ENCODE data around the gene CAPN15. TPM values are rescaled to one million over a fixed set of nuclear protein-coding genes. Genes with fewer than 3 reads are reported as not detected.

The CAPN15 gene
- total and polyA plus RNA-seq, 2 of the 4 experiments (the other 2 are of a cell fraction) = 9.3 to 24.3 TPM

- no peak overlapping the region for H2AK9ac ChIP-seq (replicated peaks; ENCODE audit: low read depth, low read length, poor library complexity)
- H3K14ac ChIP-seq (replicated peaks; ENCODE audit: low read depth, low read length) = no peak overlapping the region
- H3K18ac ChIP-seq (ENCODE audit: low read depth, low read length) = no peak overlapping the region
- H3K9ac ChIP-seq (ENCODE audit: low read depth, low read length) = no peak overlapping the region
- no peaks in the 10 kb centered on the region; the same call in 1 of the 2 replicates for H3K4me1 ChIP-seq (ENCODE audit: control insufficient read depth, insufficient read depth, low read length)
- no peak overlapping the region for H3K4ac ChIP-seq (ENCODE audit: low read depth, low read length)
- H3K36me3 ChIP-seq (ENCODE audit: control insufficient read depth, insufficient read depth, low read length) = peaks cover 14% of the 10 kb centered on the region
- H4K20me1 ChIP-seq (ENCODE audit: insufficient read depth, low read length) = no peaks in the 10 kb centered on the region
- no peak overlapping the region for H2BK20ac ChIP-seq (ENCODE audit: low read depth, low read length)
- H4K91ac ChIP-seq (ENCODE audit: insufficient read depth, low read depth, low read length) = no peak overlapping the region
- H4K5ac ChIP-seq (ENCODE audit: low read depth, low read length) = no peak overlapping the region
- ATAC-seq (ENCODE audit: low read depth) = peak; percentile 82
- POLR2A ChIA-PET (ENCODE audit: unreplicated experiment) = interaction anchor here (0.5 kb wide), 1 partner anchor 36 kb away, joined by 3 read pairs; no protein-coding TSS in a partner anchor
- DNase-seq = peak; percentile 27
- intact Hi-C loops (cut with micrococcal nuclease) = loop anchor here (2.0 kb wide), 1 partner anchor 70 kb away; the partner anchor contains the start of gene RAB11FIP3
- H2AK5ac ChIP-seq (ENCODE audit: low read depth, low read length) = no peak overlapping the region
- no peak overlapping the region for H3K23ac ChIP-seq (ENCODE audit: low read depth, low read length)
- dilution Hi-C loops (cut with HindIII; ENCODE audit: low sequenced_read_pairs, unreplicated experiment) = no loop called here
- TF ChIP-seq CHD1 (IDR thresholded peaks at IDR 0.05; ENCODE audit: low read depth, low read length) = no peak
- TF ChIP-seq POLR2A (IDR thresholded peaks at IDR 0.05; ENCODE audit: low read depth, low read length) = no peak
- TF ChIP-seq MXI1 (IDR thresholded peaks at IDR 0.05; ENCODE audit: borderline replicate concordance, low read depth, low read length) = no peak
- TF ChIP-seq CTCF (conservative IDR thresholded peaks at IDR 0.05; ENCODE audit: low read depth, low read length) = peak; percentile 46
- peak; percentile 51 for TF ChIP-seq RAD21 (IDR thresholded peaks at IDR 0.05; ENCODE audit: low read length)
- peak; percentile 62 for TF ChIP-seq SMC3 (IDR thresholded peaks at IDR 0.05; ENCODE audit: low read depth, low read length)
- TF ChIP-seq RCOR1 (IDR thresholded peaks at IDR 0.05; ENCODE audit: insufficient replicate concordance, low read length) = no peak
- in situ Hi-C loops (cut with MboI; ENCODE audit: low sequenced_read_pairs) = no loop called here
- no TSS peak for BruUV-seq (replicated peaks)
- no peaks in the 10 kb centered on the region for H3K27me3 ChIP-seq (ENCODE audit: control insufficient read depth, insufficient read depth, low read length)
- H2AFZ ChIP-seq (replicated peaks; ENCODE audit: low read length, poor library complexity) = peak overlapping the region; percentile 61
- no peak overlapping the region for H4K8ac ChIP-seq (ENCODE audit: low read depth in 2 of 2, low read length in 2 of 2)
- no peak overlapping the region for H3K56ac ChIP-seq (ENCODE audit: extremely low read depth, insufficient read depth, low read length)
- 76% methylated on average over 3 of the region's 11 CpGs; no CpG with 5 or more reads in 1 of the 2 experiments for WGBS, 2 experiments (ENCODE audit: extremely low coverage in 2 of 2, insufficient read length in 1 of 2)
- H2BK5ac ChIP-seq (ENCODE audit: low read depth, low read length, poor library complexity, severe bottlenecking) = no peak overlapping the region
- H3K9me1 ChIP-seq (ENCODE audit: insufficient read depth, low read length) = no peaks in the 10 kb centered on the region
- H3K4me2 ChIP-seq (ENCODE audit: low read depth, low read length) = no peak overlapping the region
- H3K27ac ChIP-seq (ENCODE audit: insufficient read depth, low read length) = no peak overlapping the region
- no peaks in the 10 kb centered on the region for H3K79me1 ChIP-seq (ENCODE audit: low read depth in 1 of 2, low read length in 2 of 2)
- CTCF ChIA-PET = interaction anchor here (1.2 kb wide), 1 partner anchor 103 kb away, joined by 3 read pairs; no protein-coding TSS in a partner anchor
- H2BK15ac ChIP-seq (ENCODE audit: low read depth, low read length) = no peak overlapping the region
- H2BK120ac ChIP-seq (ENCODE audit: low read depth, low read length) = no peak overlapping the region
- H3K4me3 ChIP-seq (ENCODE audit: insufficient read depth, low read depth, low read length) = no peak overlapping the region
- H3K9me3 ChIP-seq (ENCODE audit: control insufficient read depth, insufficient read depth, low read length) = no peaks in the 10 kb centered on the region
These were observed 32.3 kb upstream of the CAPN15 start for GRCh38 chr16:495127-495748.

All from IMR-90 (cell line).